COLO829 (cell line): ENCODE results near the gene SYNRG.
"Not testable (repeated sequence)": the region's sequence is repeated elsewhere in the genome, so short reads cannot be mapped to it uniquely, and the experiment has no call there.

Source experiments
- DNase-seq: peaks from one replicate; pipeline ENCODE4 v3.0.0; 2012; ENCODE audit warnings: low spot score

Gene SYNRG

GRCh38 chr17:37609170-37610040, at the start of gene SYNRG:
SYNRG (minus strand) TSS chr17:37609418; CDS start chr17:37609355, 63 bp downstream.
- DNase-seq, result peak; percentile 97

DNA sequence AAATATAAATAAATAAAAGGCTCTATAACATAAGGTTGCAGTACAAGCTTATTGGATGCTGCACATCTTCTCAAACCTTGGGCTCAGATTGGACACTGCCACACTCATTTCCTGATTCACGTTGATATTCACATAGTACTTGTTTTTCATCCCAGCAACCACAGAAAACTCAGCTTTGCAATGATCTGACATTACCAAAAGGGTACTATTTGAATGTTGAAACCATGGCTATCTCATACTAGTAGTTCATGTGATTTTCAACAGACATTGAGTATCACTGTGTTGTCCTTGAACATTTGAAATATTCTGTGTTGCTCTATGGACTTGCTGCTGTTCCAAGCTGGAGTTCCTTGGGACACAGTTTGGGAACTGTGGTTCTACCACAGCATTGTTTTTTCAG, 48.0 kb upstream of the SYNRG start:
- DNase-seq, result no peak

GRCh38 chr17:37651849-37652248, 42.6 kb upstream of the SYNRG start:
- DNase-seq, result no peak

- peak; percentile 59 for DNase-seq
These were observed 41.3 kb upstream of the SYNRG start for GRCh38 chr17:37650419-37651003.

DNA sequence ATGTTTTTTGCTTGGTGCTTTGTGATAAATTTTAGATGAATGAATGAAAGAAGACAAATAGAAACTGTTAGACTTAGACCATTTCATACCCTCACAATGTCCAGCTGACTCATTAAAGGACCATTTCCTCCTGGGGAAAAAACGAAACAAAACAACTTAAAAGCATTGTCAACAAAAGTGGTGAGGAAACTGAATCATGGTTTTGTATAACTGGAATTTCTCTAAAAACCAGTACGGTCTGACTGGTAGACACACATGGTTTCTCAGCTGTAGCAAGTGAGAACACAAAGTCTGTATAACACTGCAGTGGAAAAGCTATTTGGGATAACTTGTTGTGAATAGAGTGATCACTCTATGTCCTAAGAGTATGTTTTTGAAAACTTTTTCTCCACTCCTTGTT, 39.3 kb upstream of the SYNRG start:
- DNase-seq, result no peak

GRCh38 chr17:37647856-37648255, 38.6 kb upstream of the SYNRG start:
- DNase-seq, result no peak

- DNase-seq, result no peak
These were observed 34.7 kb upstream of the SYNRG start for GRCh38 chr17:37643869-37644268.

- peak; percentile 98 for DNase-seq
These were observed 34.0 kb upstream of the SYNRG start, which contains the start of gene DDX52 for GRCh38 chr17:37643118-37643766. DDX52 (minus strand) TSS chr17:37643446; CDS start chr17:37643420, 26 bp downstream.

- no peak for DNase-seq
These were observed 33.5 kb upstream of the SYNRG start for GRCh38 chr17:37642681-37643080.

- DNase-seq, result no peak
These were observed 30.8 kb upstream of the SYNRG start for GRCh38 chr17:37640015-37640414.

DNA sequence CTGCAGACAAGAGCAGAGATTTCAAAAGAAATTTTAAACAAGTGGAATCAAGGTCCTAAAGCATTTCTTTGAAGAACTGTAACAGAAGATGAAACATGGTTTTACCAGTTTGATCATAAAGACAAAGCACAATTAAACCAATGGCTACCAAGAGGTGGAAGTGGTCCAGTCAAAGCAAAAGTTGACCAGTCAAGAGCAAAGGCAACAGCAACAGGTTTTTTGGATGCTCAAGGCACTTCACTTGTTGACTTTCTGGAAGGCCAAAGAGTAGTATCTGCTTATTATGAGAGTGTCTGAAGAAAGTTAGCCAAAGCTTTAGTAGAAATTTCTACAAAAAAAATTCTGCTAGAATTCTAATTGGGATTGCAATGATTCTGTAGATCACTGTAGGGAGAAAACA, 28.7 kb upstream of the SYNRG start:
- DNase-seq, result no peak

DNA sequence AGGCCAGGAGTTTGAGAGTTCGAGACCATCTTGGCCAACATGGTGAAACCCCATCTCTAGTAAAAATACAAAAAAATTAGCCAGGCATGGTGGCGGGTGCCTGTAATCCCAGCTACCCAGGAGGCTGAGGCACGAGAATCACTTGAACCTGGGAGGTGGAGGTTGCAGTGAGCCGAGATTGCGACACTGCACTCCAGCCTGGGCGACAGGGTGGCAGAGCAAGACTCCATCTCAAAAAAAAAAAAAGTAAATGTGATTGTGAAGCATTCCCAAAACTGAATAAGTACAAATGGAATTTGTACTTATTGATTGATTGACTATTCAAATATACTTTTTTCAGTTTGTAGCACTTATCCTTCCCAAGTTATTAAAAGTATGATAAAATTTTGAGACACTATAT, 7.2 kb upstream of the SYNRG start:
- not testable (repeated sequence) for DNase-seq

- no peak for DNase-seq
These were observed 5.6 kb upstream of the SYNRG start for GRCh38 chr17:37614823-37615222.

DNA sequence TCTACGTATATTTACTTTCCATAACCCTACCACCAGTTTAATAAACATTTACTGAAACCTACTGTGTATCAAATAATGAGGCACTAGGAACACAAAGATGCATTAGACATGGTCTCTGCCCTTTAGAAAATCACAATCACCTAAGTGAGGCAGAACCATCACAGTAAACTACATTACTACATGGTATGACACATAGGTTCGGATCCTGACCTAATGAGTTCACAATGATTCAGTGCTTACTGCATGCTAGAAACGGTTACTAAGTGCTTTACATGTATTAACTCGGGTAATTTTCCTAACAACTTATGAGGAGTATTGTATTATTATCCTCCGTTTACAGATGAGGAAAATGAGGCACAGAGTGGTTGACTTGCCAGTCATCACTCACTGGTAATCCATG, 5.2 kb upstream of the SYNRG start:
- no peak for DNase-seq

DNA sequence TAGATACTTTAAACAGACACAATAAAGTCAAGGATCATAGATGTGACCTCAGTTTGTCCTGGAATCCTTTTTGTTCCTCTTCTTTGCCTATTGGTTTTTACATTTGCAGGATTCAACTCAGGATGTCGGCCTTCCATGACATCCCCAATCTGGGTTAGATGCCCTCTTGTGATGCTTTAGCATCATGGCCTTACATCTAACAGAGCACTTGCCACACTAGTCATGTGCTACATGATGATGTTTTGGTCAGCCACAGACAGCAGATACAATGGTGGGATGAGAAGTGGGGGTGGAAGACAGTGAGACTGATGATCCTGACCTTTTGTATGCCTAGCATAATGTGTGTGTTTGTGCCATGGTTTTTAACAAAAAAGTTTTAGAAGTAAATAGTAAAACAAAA, 1.8 kb upstream of the SYNRG start:
- no peak for DNase-seq

DNA sequence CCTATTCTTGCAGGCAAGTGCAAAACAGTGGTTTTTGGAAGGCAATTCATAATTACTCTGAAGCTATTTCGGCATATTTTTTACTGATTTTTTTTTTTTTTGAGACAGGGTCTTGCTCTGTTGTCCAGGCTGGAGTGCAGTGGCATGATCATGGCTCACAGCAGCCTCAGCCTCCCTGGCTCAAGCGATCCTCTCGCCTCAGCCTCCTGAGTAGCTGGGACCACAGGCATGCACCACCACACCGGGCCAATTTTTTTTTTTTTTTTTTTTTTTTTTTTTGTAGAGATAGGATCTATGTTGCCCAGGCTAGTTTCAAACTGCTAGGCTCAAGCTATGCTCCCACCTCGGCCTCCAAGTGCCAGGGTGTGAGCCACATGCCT, 813 bp upstream of the SYNRG start:
- DNase-seq, result not testable (repeated sequence)

DNA sequence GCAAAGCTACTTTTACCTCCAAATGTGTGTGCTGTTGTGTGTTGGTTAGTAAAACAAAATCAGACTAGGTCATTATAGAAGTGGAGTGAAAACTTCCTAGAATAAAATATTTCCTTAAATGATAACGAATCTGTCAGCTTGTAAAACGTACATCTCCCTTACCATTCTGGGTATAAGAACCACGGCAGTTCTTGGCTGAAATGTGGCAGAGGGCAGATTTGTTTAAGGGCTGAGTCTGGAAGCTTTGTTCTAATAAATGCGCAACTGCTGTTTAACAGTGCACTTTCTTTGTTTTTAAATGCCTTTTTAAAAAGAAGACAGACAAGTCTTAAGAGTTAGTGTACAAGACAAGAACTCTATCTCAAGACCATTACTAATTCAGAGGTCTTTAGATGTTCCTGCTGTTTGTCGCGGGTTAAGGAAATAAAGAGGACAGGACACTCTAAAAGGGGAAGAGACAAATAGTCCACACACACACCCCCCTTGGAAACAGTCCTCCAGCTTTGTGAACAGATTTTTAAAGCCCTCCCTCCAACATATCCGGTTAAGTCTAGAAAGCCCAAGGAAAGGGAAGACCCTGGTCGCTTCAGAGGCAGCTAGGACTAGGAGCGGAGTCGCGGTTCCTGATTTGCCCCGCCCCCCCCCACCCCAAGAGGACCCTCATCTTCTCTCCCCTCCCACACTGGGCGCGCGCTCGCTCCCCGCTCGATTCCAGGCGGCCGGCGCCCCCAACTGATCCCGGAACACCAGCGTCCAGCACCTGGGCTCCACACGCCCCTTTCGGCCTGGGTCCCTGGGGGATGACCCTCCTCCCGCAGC, 658 bp downstream of the SYNRG start:
- DNase-seq, result no peak

GRCh38 chr17:37607637-37608331, 1.4 kb downstream of the SYNRG start:
- DNase-seq, result no peak

- DNase-seq, result no peak
These were observed 3.3 kb downstream of the SYNRG start for GRCh38 chr17:37605813-37606505.

GRCh38 chr17:37605081-37605480, 4.1 kb downstream of the SYNRG start:
- DNase-seq, result no peak

DNA sequence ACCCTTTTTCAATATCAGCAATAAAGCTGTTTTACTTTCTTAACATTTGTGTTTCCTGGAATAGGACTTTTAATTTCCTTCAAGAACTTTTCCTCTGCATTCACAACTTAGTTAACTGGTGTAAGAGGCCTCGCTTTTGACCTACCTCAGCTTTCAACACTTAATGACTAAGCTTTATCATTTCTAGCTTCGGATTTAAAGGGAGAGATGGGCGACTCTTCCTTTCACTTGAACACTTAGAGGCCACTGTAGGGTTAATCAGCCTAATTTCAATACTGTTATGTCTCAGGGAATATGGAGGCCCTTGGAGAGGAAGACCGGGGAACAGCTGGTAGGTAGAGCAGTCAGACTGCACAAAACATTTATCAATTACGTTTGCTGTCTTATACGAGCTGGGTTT, 4.7 kb downstream of the SYNRG start:
- no peak for DNase-seq
